ENCODE measurements around the gene FBRSL1. TPM values are rescaled to one million over a fixed set of nuclear protein-coding genes. Genes with fewer than 3 reads are reported as not detected.

Gene FBRSL1
- total RNA-seq, 3 donors from 2014 or later (not counting 1 experiment from before 2014, with no cell fraction given), result 67.5 to 78.0 (median 76.2) TPM

DNA sequence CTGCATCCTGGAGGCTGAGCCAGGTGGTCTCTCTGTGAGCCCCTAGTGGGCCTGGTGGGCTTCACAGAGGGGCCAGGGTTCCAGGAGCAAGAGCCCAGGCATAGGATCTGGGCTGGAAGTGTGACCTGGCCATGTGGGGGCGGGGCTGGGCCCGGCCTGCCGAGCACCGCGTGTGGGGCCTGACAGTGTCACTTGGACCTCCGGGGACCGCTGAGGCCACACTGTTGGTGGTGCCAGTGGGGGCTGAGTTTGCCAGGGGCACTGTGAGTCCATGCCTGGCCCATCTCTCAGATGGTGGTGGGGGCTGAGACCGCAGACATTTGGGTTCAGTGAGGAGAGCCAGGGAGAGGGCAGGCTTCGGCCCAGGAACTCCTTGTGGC, 5.2 kb downstream of the FBRSL1 start:
- ATAC-seq (no peak), DNase-seq (no peak)
- Mint-ChIP-seq H3K9me3 (no peaks in the 10 kb centered on the region), H3K27me3 (ENCODE audit: low read depth in 2 of 2) (no peaks in the 10 kb centered on the region), H3K4me3 (no peak overlapping the region), H3K4me1 (peaks cover 44 to 70% of the 10 kb centered on the region in 2 donors), H3K27ac (no peak overlapping the region), H3K36me3 (no peaks in the 10 kb centered on the region)
- Histone ChIP-seq H3K4me1 (ENCODE audit: control insufficient read depth, insufficient read depth, low read length) (peaks cover 79% of the 10 kb centered on the region), H3K27ac (ENCODE audit: low read length) (no peak overlapping the region), H3K36me3 (ENCODE audit: control insufficient read depth, insufficient read depth, low read length) (peaks cover 5% of the 10 kb centered on the region), H3K4me3 (ENCODE audit: low read length) (no peak overlapping the region), H3K27me3 (ENCODE audit: control insufficient read depth, insufficient read depth, low read length) (no peaks in the 10 kb centered on the region), H3K9me3 (ENCODE audit: control insufficient read depth, insufficient read depth, low read length) (no peaks in the 10 kb centered on the region)
- TF ChIP-seq, protein P1, sequence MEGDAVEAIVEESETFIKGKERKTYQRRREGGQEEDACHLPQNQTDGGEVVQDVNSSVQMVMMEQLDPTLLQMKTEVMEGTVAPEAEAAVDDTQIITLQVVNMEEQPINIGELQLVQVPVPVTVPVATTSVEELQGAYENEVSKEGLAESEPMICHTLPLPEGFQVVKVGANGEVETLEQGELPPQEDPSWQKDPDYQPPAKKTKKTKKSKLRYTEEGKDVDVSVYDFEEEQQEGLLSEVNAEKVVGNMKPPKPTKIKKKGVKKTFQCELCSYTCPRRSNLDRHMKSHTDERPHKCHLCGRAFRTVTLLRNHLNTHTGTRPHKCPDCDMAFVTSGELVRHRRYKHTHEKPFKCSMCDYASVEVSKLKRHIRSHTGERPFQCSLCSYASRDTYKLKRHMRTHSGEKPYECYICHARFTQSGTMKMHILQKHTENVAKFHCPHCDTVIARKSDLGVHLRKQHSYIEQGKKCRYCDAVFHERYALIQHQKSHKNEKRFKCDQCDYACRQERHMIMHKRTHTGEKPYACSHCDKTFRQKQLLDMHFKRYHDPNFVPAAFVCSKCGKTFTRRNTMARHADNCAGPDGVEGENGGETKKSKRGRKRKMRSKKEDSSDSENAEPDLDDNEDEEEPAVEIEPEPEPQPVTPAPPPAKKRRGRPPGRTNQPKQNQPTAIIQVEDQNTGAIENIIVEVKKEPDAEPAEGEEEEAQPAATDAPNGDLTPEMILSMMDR (IDR thresholded peaks at IDR 0.05), result no peak
- intact Hi-C loops (cut with micrococcal nuclease), result no loop called here
- 92% methylated on average over 9 of the region's 9 CpGs for WGBS (ENCODE audit: insufficient coverage)

DNA sequence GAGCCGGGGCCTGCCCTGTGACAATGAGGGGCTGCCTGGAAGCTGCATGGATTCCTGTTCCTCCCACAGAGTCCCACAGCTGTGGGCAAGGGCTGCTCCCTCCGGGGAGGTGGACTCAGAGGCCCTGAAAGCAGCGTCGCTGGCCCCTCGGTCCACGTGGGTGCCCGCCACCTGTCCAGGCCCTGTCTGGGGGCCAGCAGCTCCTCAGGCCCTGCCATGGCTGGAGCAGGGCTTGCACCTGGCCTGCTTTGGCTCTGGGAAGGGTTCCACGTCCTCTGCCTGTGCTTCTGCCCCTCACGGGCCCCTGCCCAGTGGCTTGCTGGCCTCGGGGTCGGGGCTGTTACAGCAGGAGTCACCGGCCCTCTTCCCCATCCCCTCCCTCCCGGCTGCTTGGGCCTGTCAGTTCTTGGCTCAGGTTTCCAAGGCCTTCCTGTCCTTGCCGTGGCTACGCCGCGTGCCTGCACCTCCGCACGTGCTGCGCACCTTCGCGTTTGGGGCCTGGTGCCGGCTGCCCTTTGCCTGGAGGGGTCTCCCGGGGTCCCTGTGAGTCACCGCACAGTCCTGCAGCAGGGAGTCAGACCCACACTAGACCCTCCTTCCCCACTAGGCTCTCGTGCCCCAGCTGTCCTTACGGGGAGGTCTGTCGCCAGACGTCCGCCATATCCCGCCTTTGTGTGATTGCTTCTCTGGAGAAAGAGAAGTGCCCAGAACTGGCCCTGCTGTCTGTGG, 5.8 kb downstream of the FBRSL1 start:
- Histone ChIP-seq H3K9me3 (ENCODE audit: control insufficient read depth, insufficient read depth, low read length) (no peaks in the 10 kb centered on the region), H3K4me3 (ENCODE audit: low read length) (no peak overlapping the region), H3K27me3 (ENCODE audit: control insufficient read depth, insufficient read depth, low read length) (no peaks in the 10 kb centered on the region), H3K4me1 (ENCODE audit: control insufficient read depth, insufficient read depth, low read length) (peaks cover 84% of the 10 kb centered on the region), H3K36me3 (ENCODE audit: control insufficient read depth, insufficient read depth, low read length) (peaks cover 5% of the 10 kb centered on the region), H3K27ac (ENCODE audit: low read length) (no peak overlapping the region)
- H3K9me3 Mint-ChIP-seq, result no peaks in the 10 kb centered on the region
- WGBS (ENCODE audit: insufficient coverage), result 89% methylated on average over 31 of the region's 31 CpGs
- ATAC-seq (no peak), DNase-seq (no peak)
- no peaks in the 10 kb centered on the region for H3K36me3 Mint-ChIP-seq
- H3K27me3 Mint-ChIP-seq (ENCODE audit: low read depth in 2 of 2), result no peaks in the 10 kb centered on the region
- H3K27ac Mint-ChIP-seq, result no peak overlapping the region
- intact Hi-C loops (cut with micrococcal nuclease), result no loop called here
- TF ChIP-seq, protein P1 (IDR thresholded peaks at IDR 0.05), result no peak
- peaks cover 44 to 77% of the 10 kb centered on the region in 2 donors for H3K4me1 Mint-ChIP-seq
- no peak overlapping the region for H3K4me3 Mint-ChIP-seq

- Mint-ChIP-seq H3K27me3 (ENCODE audit: low read depth in 2 of 2) (no peaks in the 10 kb centered on the region), H3K36me3 (no peaks in the 10 kb centered on the region), H3K27ac (no peak overlapping the region), H3K9me3 (no peaks in the 10 kb centered on the region), H3K4me1 (peaks cover 40 to 78% of the 10 kb centered on the region in 2 donors), H3K4me3 (no peak overlapping the region)
- peaks cover 5% of the 10 kb centered on the region for H3K36me3 ChIP-seq (ENCODE audit: control insufficient read depth, insufficient read depth, low read length)
- no peak overlapping the region for H3K27ac ChIP-seq (ENCODE audit: low read length)
- TF ChIP-seq, protein P1 (IDR thresholded peaks at IDR 0.05), result no peak
- peaks cover 84% of the 10 kb centered on the region for H3K4me1 ChIP-seq (ENCODE audit: control insufficient read depth, insufficient read depth, low read length)
- WGBS (ENCODE audit: insufficient coverage), result 88% methylated on average over 10 of the region's 10 CpGs
- H3K9me3 ChIP-seq (ENCODE audit: control insufficient read depth, insufficient read depth, low read length), result no peaks in the 10 kb centered on the region
- intact Hi-C loops (cut with micrococcal nuclease), result no loop called here
- H3K27me3 ChIP-seq (ENCODE audit: control insufficient read depth, insufficient read depth, low read length), result no peaks in the 10 kb centered on the region
- ATAC-seq, result no peak
- DNase-seq, result no peak
- no peak overlapping the region for H3K4me3 ChIP-seq (ENCODE audit: low read length)
Measured at GRCh38 chr12:132496358-132496669, 6.4 kb downstream of the FBRSL1 start.

DNA sequence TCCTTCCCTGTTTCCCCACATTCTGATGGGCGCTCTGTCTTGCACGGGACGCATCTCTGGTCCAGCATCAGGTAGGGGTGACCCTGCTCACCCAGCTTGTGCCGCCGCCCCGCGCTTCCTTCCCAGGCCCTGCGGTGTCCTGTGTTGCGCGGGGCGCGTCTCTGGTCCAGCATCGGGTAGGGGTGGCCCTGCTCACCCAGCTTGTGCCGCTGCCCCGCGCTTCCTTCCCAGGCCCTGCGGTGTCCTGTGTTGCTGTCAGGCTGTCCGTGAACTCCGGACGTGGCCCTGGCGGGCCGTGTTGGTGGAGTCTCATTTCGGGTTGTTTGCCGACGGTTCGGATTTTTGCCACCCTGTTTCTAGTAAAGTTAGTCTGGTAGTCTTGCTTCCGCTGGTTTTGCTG, 6.8 kb downstream of the FBRSL1 start:
- H3K27me3 Mint-ChIP-seq (ENCODE audit: low read depth in 2 of 2), result no peaks in the 10 kb centered on the region
- TF ChIP-seq, protein P1 (IDR thresholded peaks at IDR 0.05), result no peak
- ATAC-seq (no peak), DNase-seq (no peak)
- H3K27ac Mint-ChIP-seq, result no peak overlapping the region
- H3K4me3 Mint-ChIP-seq, result no peak overlapping the region
- no peaks in the 10 kb centered on the region for H3K9me3 Mint-ChIP-seq
- no peaks in the 10 kb centered on the region for H3K27me3 ChIP-seq (ENCODE audit: control insufficient read depth, insufficient read depth, low read length)
- peaks cover 38 to 78% of the 10 kb centered on the region in 2 donors for H3K4me1 Mint-ChIP-seq
- H3K4me3 ChIP-seq (ENCODE audit: low read length), result no peak overlapping the region
- intact Hi-C loops (cut with micrococcal nuclease), result no loop called here
- peaks cover 5% of the 10 kb centered on the region for H3K36me3 ChIP-seq (ENCODE audit: control insufficient read depth, insufficient read depth, low read length)
- 94% methylated on average over 27 of the region's 27 CpGs for WGBS (ENCODE audit: insufficient coverage)
- H3K36me3 Mint-ChIP-seq, result no peaks in the 10 kb centered on the region
- peaks cover 83% of the 10 kb centered on the region for H3K4me1 ChIP-seq (ENCODE audit: control insufficient read depth, insufficient read depth, low read length)
- H3K27ac ChIP-seq (ENCODE audit: low read length), result no peak overlapping the region
- no peaks in the 10 kb centered on the region for H3K9me3 ChIP-seq (ENCODE audit: control insufficient read depth, insufficient read depth, low read length)

Data from natural killer cell (primary cell).